ENCODE results near the gene EP400.
"Not testable (repeated sequence)": the region's sequence is repeated elsewhere in the genome, so short reads cannot be mapped to it uniquely, and the experiment has no call there.

The EP400 gene

GRCh38 chr12:132070298-132070697 is 120.6 kb downstream of the EP400 start:
- DNase-seq, result no peak

- no peak for DNase-seq
Measured at GRCh38 chr12:132071040-132071810, 121.5 kb downstream of the EP400 start.

- DNase-seq, result no peak
Measured at GRCh38 chr12:132071830-132072384, 122.2 kb downstream of the EP400 start.

GRCh38 chr12:132074216-132074615 is 124.5 kb downstream of the EP400 start:
- no peak for DNase-seq

- no peak for DNase-seq
Measured at GRCh38 chr12:132075026-132075713, 125.4 kb downstream of the EP400 start.

GRCh38 chr12:132075714-132076553 is 126.2 kb downstream of the EP400 start:
- no peak for DNase-seq

- DNase-seq, result no peak
Measured at GRCh38 chr12:132076711-132077110, 127.0 kb downstream of the EP400 start.

- DNase-seq, result no peak
Measured at GRCh38 chr12:132077322-132078100, 127.8 kb downstream of the EP400 start.

GRCh38 chr12:132078190-132078589 is 128.4 kb downstream of the EP400 start:
- no peak for DNase-seq

- no peak for DNase-seq
Measured at GRCh38 chr12:132079200-132079599, 129.5 kb downstream of the EP400 start.

GRCh38 chr12:132079695-132080094 is 130.0 kb downstream of the EP400 start:
- DNase-seq, result no peak

- DNase-seq, result not testable (repeated sequence)
Measured at GRCh38 chr12:132080515-132080914, 130.8 kb downstream of the EP400 start.

GRCh38 chr12:132081423-132081822 is 131.7 kb downstream of the EP400 start:
- no peak for DNase-seq

GRCh38 chr12:132083614-132083940 is 133.8 kb downstream of the EP400 start:
- no peak for DNase-seq

GRCh38 chr12:132083941-132084620 is 134.3 kb downstream of the EP400 start:
- DNase-seq, result peak; percentile 92

- DNase-seq, result peak; percentile 60
Measured at GRCh38 chr12:132084621-132085290, 135.0 kb downstream of the EP400 start.

- no peak for DNase-seq
Measured at GRCh38 chr12:132085291-132085635, 135.5 kb downstream of the EP400 start.

GRCh38 chr12:132089407-132089910 is 139.7 kb downstream of the EP400 start:
- no peak for DNase-seq

- DNase-seq, result no peak
Measured at GRCh38 chr12:132094269-132094891, 144.6 kb downstream of the EP400 start.

GRCh38 chr12:132095520-132096409 is 146.0 kb downstream of the EP400 start:
- no peak for DNase-seq
